IMR-90 (cell line): ENCODE results near the gene ZDHHC1. TPM values are rescaled to one million over a fixed set of nuclear protein-coding genes. Genes with fewer than 3 reads are reported as not detected.

ENCODE experiments used
- ATAC-seq: fragments of 200-7000 bp; cut with Tn5 transposase; 2 replicates; pipeline ENCODE4 v1.9.1; 2020; ENCODE audit warnings: low read depth, mild to moderate bottlenecking, moderate library complexity
- BruUV-seq: library from RNA; stranded (reverse); fragments of 400-500 nt; replicated peaks from 2 replicates; lab custom pipeline; 2021; lab: Mats Ljungman, UMichigan
- CTCF ChIA-PET: fragments of 300-600 bp; formaldehyde crosslinking; extraction: SDS; loops from one replicate; lab custom pipeline; 2021; ENCODE audit warnings: antibody characterized with exemption; lab: Yijun Ruan, JAX
- POLR2A ChIA-PET: fragments of 300-600 bp; sonication (Branson Sonifier 250); formaldehyde crosslinking; loops from one replicate; lab custom pipeline; 2022; ENCODE audit warnings: antibody characterized with exemption; ENCODE audit not compliant: unreplicated experiment; lab: Charles Lee
- DNase-seq: peaks from one replicate; pipeline ENCODE4 v3.0.0; 2013
- H2AFZ ChIP-seq: replicated peaks from 2 replicates; pipeline ENCODE3; 2013; ENCODE audit warnings: low read length, mild to moderate bottlenecking; ENCODE audit not compliant: poor library complexity
- H2AK5ac ChIP-seq: 2 replicates; pipeline ENCODE4 v1.6.1; 2013; ENCODE audit warnings: low read depth, low read length, inconsistent platforms
- H2AK9ac ChIP-seq: replicated peaks from 2 replicates; pipeline ENCODE3; 2013; ENCODE audit warnings: mild to moderate bottlenecking, low read depth, low read length, moderate library complexity; ENCODE audit not compliant: poor library complexity
- H2BK120ac ChIP-seq: 2 replicates; pipeline ENCODE4 v1.6.1; 2013; ENCODE audit warnings: low read depth, low read length, inconsistent platforms
- H2BK15ac ChIP-seq: 3 replicates; pipeline ENCODE4 v1.6.1; 2013; ENCODE audit warnings: low read depth, low read length, inconsistent platforms
- H2BK20ac ChIP-seq: 2 replicates; pipeline ENCODE4 v1.6.1; 2013; ENCODE audit warnings: low read depth, mild to moderate bottlenecking, inconsistent platforms, low read length, moderate library complexity
- H2BK5ac ChIP-seq: 2 replicates; pipeline ENCODE4 v1.6.1; 2013; ENCODE audit warnings: mild to moderate bottlenecking, low read depth, low read length, inconsistent platforms; ENCODE audit not compliant: poor library complexity, severe bottlenecking
- H3K14ac ChIP-seq: replicated peaks from 2 replicates; pipeline ENCODE4 v1.6.1; 2013; ENCODE audit warnings: low read depth, low read length, inconsistent platforms
- H3K18ac ChIP-seq: 2 replicates; pipeline ENCODE4 v1.6.1; 2013; ENCODE audit warnings: low read depth, low read length, control low read depth
- H3K23ac ChIP-seq: 2 replicates; pipeline ENCODE4 v1.6.1; 2013; ENCODE audit warnings: low read depth, low read length, inconsistent platforms
- H3K27ac ChIP-seq: 2 replicates; pipeline ENCODE4 v1.5.1; 2013; ENCODE audit warnings: mild to moderate bottlenecking, control low read depth, low read length; ENCODE audit not compliant: insufficient read depth
- H3K27me3 ChIP-seq: 2 replicates; pipeline ENCODE4 v1.6.1; 2013; ENCODE audit warnings: low read length; ENCODE audit not compliant: control insufficient read depth, insufficient read depth
- H3K36me3 ChIP-seq: 2 replicates; pipeline ENCODE4 v1.6.1; 2013; ENCODE audit warnings: low read length, mixed read lengths; ENCODE audit not compliant: control insufficient read depth, insufficient read depth
- H3K4ac ChIP-seq: 2 replicates; pipeline ENCODE4 v1.6.1; 2013; ENCODE audit warnings: low read depth, low read length, inconsistent platforms
- H3K4me1 ChIP-seq: 2 replicates; pipeline ENCODE4 v1.6.1; 2013; ENCODE audit warnings: low read length, mixed read lengths; ENCODE audit not compliant: control insufficient read depth, insufficient read depth
- H3K4me2 ChIP-seq: 2 replicates; pipeline ENCODE4 v1.6.1; 2013; ENCODE audit warnings: low read depth, mild to moderate bottlenecking, control low read depth, low read length, moderate library complexity
- H3K4me3 ChIP-seq: 2 replicates; pipeline ENCODE4 v1.5.1; 2013; ENCODE audit warnings: low read depth, mild to moderate bottlenecking, control low read depth, low read length, moderate library complexity; ENCODE audit not compliant: insufficient read depth
- H3K56ac ChIP-seq: 2 replicates; pipeline ENCODE4 v1.6.1; 2013; ENCODE audit warnings: low read length, inconsistent platforms; ENCODE audit not compliant: insufficient read depth; ENCODE audit errors: extremely low read depth
- H3K79me1 ChIP-seq, 2 experiments: 2 replicates each; pipeline ENCODE4 v1.6.1; 2013; ENCODE audit warnings: low read length in 2 of 2, inconsistent platforms in 1 of 2, low read depth in 1 of 2
- H3K9ac ChIP-seq: 2 replicates; pipeline ENCODE4 v1.6.1; 2013; ENCODE audit warnings: low read depth, low read length, control low read depth
- H3K9me1 ChIP-seq: 2 replicates; pipeline ENCODE4 v1.6.1; 2013; ENCODE audit warnings: low read length, inconsistent platforms; ENCODE audit not compliant: insufficient read depth
- H3K9me3 ChIP-seq: 2 replicates; pipeline ENCODE4 v1.6.1; 2013; ENCODE audit warnings: low read length; ENCODE audit not compliant: control insufficient read depth, insufficient read depth
- H4K20me1 ChIP-seq: 2 replicates; pipeline ENCODE4 v1.6.1; 2013; ENCODE audit warnings: low read length, inconsistent platforms; ENCODE audit not compliant: insufficient read depth
- H4K5ac ChIP-seq: 2 replicates; pipeline ENCODE4 v1.6.1; 2013; ENCODE audit warnings: mild to moderate bottlenecking, low read depth, low read length, control low read depth
- H4K8ac ChIP-seq, 2 experiments: 2 replicates each; pipeline ENCODE4 v1.6.1; 2013; ENCODE audit warnings: low read depth in 2 of 2, low read length in 2 of 2, control low read depth in 1 of 2, inconsistent platforms in 1 of 2
- H4K91ac ChIP-seq: 2 replicates; pipeline ENCODE4 v1.6.1; 2013; ENCODE audit warnings: low read depth, low read length, inconsistent platforms; ENCODE audit not compliant: insufficient read depth
- BHLHE40 ChIP-seq: fragments of 150-350 bp; IDR thresholded peaks from 2 replicates; pipeline ENCODE4 v1.6.1; 2016; ENCODE audit warnings: mild to moderate bottlenecking, low read depth, low read length
- CHD1 ChIP-seq: IDR thresholded peaks from 2 replicates; pipeline ENCODE4 v1.6.1; 2012; ENCODE audit warnings: low read depth, low read length, improper control_type of control experiment
- ELK1 ChIP-seq: fragments of 150-350 bp; IDR thresholded peaks from 2 replicates; pipeline ENCODE4 v1.6.1; 2016; ENCODE audit warnings: low read depth, mild to moderate bottlenecking, low read length, moderate library complexity, borderline replicate concordance
- FOS ChIP-seq: fragments of 150-350 bp; IDR thresholded peaks from 2 replicates; pipeline ENCODE4 v1.6.1; 2016; ENCODE audit warnings: low read depth, low read length
- MAFK ChIP-seq: IDR thresholded peaks from 2 replicates; pipeline ENCODE4 v1.6.1; 2012; ENCODE audit warnings: low read depth, low read length, improper control_type of control experiment
- MAZ ChIP-seq: IDR thresholded peaks from 2 replicates; pipeline ENCODE4 v1.6.1; 2012; ENCODE audit warnings: low read depth, mild to moderate bottlenecking, low read length, improper control_type of control experiment, moderate library complexity, borderline replicate concordance
- MXI1 ChIP-seq: IDR thresholded peaks from 2 replicates; pipeline ENCODE4 v1.6.1; 2012; ENCODE audit warnings: low read depth, mild to moderate bottlenecking, low read length, moderate library complexity, borderline replicate concordance
- RAD21 ChIP-seq: IDR thresholded peaks from 2 replicates; pipeline ENCODE4 v1.6.1; 2012; ENCODE audit warnings: low read length, improper control_type of control experiment
- RCOR1 ChIP-seq: IDR thresholded peaks from 2 replicates; pipeline ENCODE4 v1.6.1; 2012; ENCODE audit warnings: mild to moderate bottlenecking, low read length, improper control_type of control experiment; ENCODE audit not compliant: insufficient replicate concordance
- SMC3 ChIP-seq: fragments of 150-350 bp; IDR thresholded peaks from 2 replicates; pipeline ENCODE4 v1.6.1; 2016; ENCODE audit warnings: low read depth, mild to moderate bottlenecking, antibody characterized with exemption, low read length, moderate library complexity
- USF2 ChIP-seq: fragments of 150-350 bp; IDR thresholded peaks from 2 replicates; pipeline ENCODE4 v1.6.1; 2017; ENCODE audit warnings: mild to moderate bottlenecking, antibody characterized with exemption, low read length, low read depth
- WGBS, 2 experiments: methylation state at CpG; one replicate each; pipeline versions ENCODE4 v1.1.5 to v1.1.7; 2013; ENCODE audit warnings: missing lambda C conversion rate in 2 of 2; ENCODE audit not compliant: insufficient read length in 1 of 2; ENCODE audit errors: extremely low coverage in 2 of 2; 5-methylcytosine and 5-hydroxymethylcytosine counted together
- dilution Hi-C: fragments of 300-500 bp; cut with HindIII; formaldehyde crosslinking; loops from one replicate; pipeline ENCODE4 v1.14.3; 2018; ENCODE audit warnings: low sequenced_read_pairs; ENCODE audit not compliant: unreplicated experiment
- in situ Hi-C: fragments of 300-500 bp; cut with MboI; formaldehyde crosslinking; loops from 3 replicates; pipeline ENCODE4 v1.14.3; 2019; ENCODE audit warnings: low sequenced_read_pairs, inconsistent platforms, mixed read lengths
- intact Hi-C: fragments of 100-400 bp; cut with micrococcal nuclease; formaldehyde crosslinking; loops from 2 replicates; pipeline ENCODE4 v1.10.0; 2022
- polyA plus RNA-seq, 3 experiments: library from polyadenylated mRNA; depleted of rRNA; stranded (reverse); fragments of >200 nt; gene quantifications; 2 replicates each; pipeline ENCODE4 v1.2.3, GENCODE V29; 2012; ENCODE audit warnings: low replicate concordance in 1 of 3
- total RNA-seq: library from RNA; depleted of rRNA; stranded (reverse); fragments of >200 nt; gene quantifications from 2 replicates; pipeline ENCODE4 v1.2.3, GENCODE V29; 2012

ZDHHC1 gene
- total and polyA plus RNA-seq, 2 of the 4 experiments (the other 2 are of a cell fraction): 2.0 to 5.9 TPM

- H3K14ac ChIP-seq: no peak overlapping the region
- POLR2A ChIA-PET: no interaction called here
- no peak overlapping the region for H2AFZ ChIP-seq
- no peak overlapping the region for H3K56ac ChIP-seq
- H4K8ac ChIP-seq: no peak overlapping the region
- no peak overlapping the region for H3K4ac ChIP-seq
- H3K4me3 ChIP-seq: no peak overlapping the region
- intact Hi-C loops (no loop called here), in situ Hi-C loops (no loop called here), dilution Hi-C loops (no loop called here)
- no peak overlapping the region for H4K5ac ChIP-seq
- H3K23ac ChIP-seq: no peak overlapping the region
- H3K36me3 ChIP-seq: no peaks in the 10 kb centered on the region
- no peak overlapping the region for H2BK20ac ChIP-seq
- no peaks in the 10 kb centered on the region for H4K20me1 ChIP-seq
- DNase-seq (no peak), ATAC-seq (no peak)
- no peak overlapping the region for H2BK15ac ChIP-seq
- no peak overlapping the region for H4K91ac ChIP-seq
- no peak overlapping the region for H2BK5ac ChIP-seq
- no peak overlapping the region for H2AK9ac ChIP-seq
- H3K4me2 ChIP-seq: no peak overlapping the region
- no peak overlapping the region for H2BK120ac ChIP-seq
- H3K9ac ChIP-seq: no peak overlapping the region
- no peaks in the 10 kb centered on the region for H3K79me1 ChIP-seq
- H2AK5ac ChIP-seq: no peak overlapping the region
- H3K27ac ChIP-seq: no peak overlapping the region
- no peaks in the 10 kb centered on the region for H3K9me1 ChIP-seq
- no peak overlapping the region for H3K18ac ChIP-seq
- no peaks in the 10 kb centered on the region for H3K9me3 ChIP-seq
- peaks cover 42% of the 10 kb centered on the region for H3K27me3 ChIP-seq
- H3K4me1 ChIP-seq: no peaks in the 10 kb centered on the region
- no CpG with 5 or more reads among the region's 3 CpGs for WGBS, 2 experiments
- CTCF ChIA-PET: no interaction called here
- BruUV-seq: no TSS peak
- TF ChIP-seq USF2: no peak
- no peak for TF ChIP-seq ELK1
- TF ChIP-seq RAD21: no peak
- TF ChIP-seq MAFK: no peak
- no peak for TF ChIP-seq MAZ
- TF ChIP-seq CHD1: no peak
- no peak for TF ChIP-seq BHLHE40
- TF ChIP-seq SMC3: no peak
- TF ChIP-seq RCOR1: no peak
- no peak for TF ChIP-seq MXI1
- TF ChIP-seq FOS: no peak
These were observed 55.2 kb downstream of the ZDHHC1 start for GRCh38 chr16:67361038-67361437.
